ENCODE measurements around the gene VAV2.

VAV2 gene

GRCh38 chr9:133979921-133980863, 11.9 kb downstream of the VAV2 start:
- no peak for DNase-seq

GRCh38 chr9:133979273-133979920, 12.7 kb downstream of the VAV2 start:
- no peak for DNase-seq

- DNase-seq = no peak
These were observed 13.2 kb downstream of the VAV2 start for GRCh38 chr9:133978899-133979272.

GRCh38 chr9:133978226-133978898, 13.8 kb downstream of the VAV2 start:
- no peak for DNase-seq

- DNase-seq = no peak
These were observed 14.5 kb downstream of the VAV2 start for GRCh38 chr9:133977421-133978201.

- DNase-seq = no peak
These were observed 15.2 kb downstream of the VAV2 start for GRCh38 chr9:133976887-133977286.

- no peak for DNase-seq
These were observed 15.8 kb downstream of the VAV2 start for GRCh38 chr9:133976191-133976861.

GRCh38 chr9:133975511-133975910, 16.6 kb downstream of the VAV2 start:
- no peak for DNase-seq

- DNase-seq = no peak
These were observed 17.3 kb downstream of the VAV2 start for GRCh38 chr9:133974631-133975341.

GRCh38 chr9:133973791-133974630, 18.1 kb downstream of the VAV2 start:
- no peak for DNase-seq

GRCh38 chr9:133973111-133973790, 18.9 kb downstream of the VAV2 start:
- no peak for DNase-seq

GRCh38 chr9:133971981-133972941, 19.9 kb downstream of the VAV2 start:
- DNase-seq = no peak

- no peak for DNase-seq
These were observed 20.8 kb downstream of the VAV2 start for GRCh38 chr9:133971121-133971951.

GRCh38 chr9:133970581-133971058, 21.5 kb downstream of the VAV2 start:
- DNase-seq = no peak

- no peak for DNase-seq
These were observed 22.2 kb downstream of the VAV2 start for GRCh38 chr9:133969681-133970580.

GRCh38 chr9:133968966-133969617, 23.0 kb downstream of the VAV2 start:
- DNase-seq = no peak

All from stimulated activated CD4-positive, alpha-beta T cell treated with anti-CD3 and anti-CD28 coated beads, Interleukin-2, amount 100 ng/mL, for 24 hours (primary cell).